PFSK-1 (cell line): ENCODE measurements around the gene COPG2.

ENCODE experiments used
- POLR2AphosphoS5 ChIP-seq: IDR thresholded peaks from 2 replicates; pipeline ENCODE4 v1.6.1; 2012; ENCODE audit warnings: low read depth, mild to moderate bottlenecking, control low read depth, low read length, moderate library complexity
- REST ChIP-seq, 2 experiments: IDR thresholded peaks; 2 replicates each; pipeline versions ENCODE4 v1.6.1 to v1.8.0; 2011 to 2012; ENCODE audit warnings: low read depth in 2 of 2, low read length in 2 of 2, control low read depth in 1 of 2, inconsistent platforms in 1 of 2, mild to moderate bottlenecking in 1 of 2, moderate library complexity in 1 of 2; ENCODE audit not compliant: insufficient read depth in 1 of 2
- TAF1 ChIP-seq: IDR thresholded peaks from 2 replicates; pipeline ENCODE4 v1.6.1; 2012; ENCODE audit warnings: low read length, control low read depth, borderline replicate concordance; ENCODE audit not compliant: insufficient read depth

DNA sequence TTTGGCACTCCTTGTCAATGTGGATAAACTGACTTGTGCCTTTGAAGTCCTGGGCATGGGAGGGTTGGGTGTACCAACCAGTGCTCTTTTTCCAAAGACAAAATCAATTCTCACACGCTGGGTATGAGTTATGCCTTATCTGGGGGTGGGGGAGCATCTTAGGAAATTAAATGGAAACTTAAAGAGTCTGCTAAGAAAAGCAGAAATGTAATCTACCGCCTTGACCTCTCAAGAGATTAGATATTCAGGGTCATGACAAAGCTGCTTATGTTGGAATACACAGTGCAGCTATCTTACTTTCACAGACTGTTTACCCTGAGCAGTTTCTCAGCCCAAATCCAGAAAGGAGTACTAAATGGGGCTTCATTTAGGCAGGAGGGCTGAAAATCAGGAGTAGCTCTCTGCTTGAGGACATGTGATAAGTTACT is 174.1 kb downstream of the COPG2 start:
- TF ChIP-seq POLR2AphosphoS5 (no peak), REST (IDR thresholded peaks at IDR 0.05; ENCODE audit: insufficient read depth in 1 of 2, low read depth in 2 of 2, low read length in 2 of 2) (no peak), TAF1 (no peak)
